Small intestine (tissue), 16 donors: ENCODE results near the gene LTC4S. TPM values are rescaled to one million over a fixed set of nuclear protein-coding genes. Genes with fewer than 3 reads are reported as not detected.
A peak's percentile ranks its signal among the peaks of the same experiment; 100 is the strongest.
"Not testable (repeated sequence)": the region's sequence is repeated elsewhere in the genome, so short reads cannot be mapped to it uniquely, and the experiment has no call there.

Experiments used
- DNase-seq, 2 donors: peaks; one replicate each; pipeline versions ENCODE4 v3.0.0 to v3.0.0-alpha.2; 2013
- FAIRE-seq: peaks from 2 replicates; lab custom pipeline; 2012; peaks lifted over from hg19 to GRCh38; lab: Jason Lieb, UNC
- H3K27ac ChIP-seq, 3 donors: one replicate each; pipeline ENCODE4 v1.5.1; 2013; ENCODE audit warnings: low read length in 2 of 3, mild to moderate bottlenecking in 2 of 3, control low read depth in 1 of 3, inconsistent platforms in 1 of 3, low read depth in 1 of 3, moderate library complexity in 1 of 3
- H3K27me3 ChIP-seq, 3 donors: one replicate each; pipeline ENCODE4 v1.6.1; 2013; ENCODE audit warnings: low read length in 3 of 3, inconsistent platforms in 1 of 3; ENCODE audit not compliant: control insufficient read depth in 3 of 3, insufficient read depth in 3 of 3
- H3K36me3 ChIP-seq, 3 donors: one replicate each; pipeline ENCODE4 v1.6.1; 2013; ENCODE audit warnings: low read length in 3 of 3, inconsistent platforms in 1 of 3, low read depth in 1 of 3, mild to moderate bottlenecking in 1 of 3, moderate library complexity in 1 of 3; ENCODE audit not compliant: control insufficient read depth in 3 of 3, insufficient read depth in 2 of 3
- H3K4me1 ChIP-seq, 3 donors: one replicate each; pipeline ENCODE4 v1.6.1; 2013; ENCODE audit warnings: low read length in 2 of 3, inconsistent platforms in 1 of 3, low read depth in 1 of 3, mild to moderate bottlenecking in 1 of 3, moderate library complexity in 1 of 3; ENCODE audit not compliant: control insufficient read depth in 3 of 3, insufficient read depth in 2 of 3
- H3K4me3 ChIP-seq, 3 donors: one replicate each; pipeline ENCODE4 v1.5.1; 2013; ENCODE audit warnings: low read length in 3 of 3, control low read depth in 1 of 3, inconsistent platforms in 1 of 3, low read depth in 1 of 3, mild to moderate bottlenecking in 1 of 3, moderate library complexity in 1 of 3
- H3K9me3 ChIP-seq, 2 donors: one replicate each; pipeline ENCODE4 v1.6.1; 2013; ENCODE audit warnings: low read depth in 1 of 2, low read length in 1 of 2; ENCODE audit not compliant: control insufficient read depth in 2 of 2, insufficient read depth in 1 of 2
- WGBS, 3 donors: extraction: QIAGEN DNeasy Blood & Tissue Kit; methylation state at CpG; one replicate each; pipeline ENCODE4 v1.1.7; 2013; 5-methylcytosine and 5-hydroxymethylcytosine counted together
- long read RNA-seq, 10 donors: transcript quantifications; one replicate each; lab custom pipeline, GENCODE V29; 2026
- polyA plus RNA-seq, 4 donors: library from polyadenylated mRNA; stranded (reverse) in 3 of 4; unstranded in 1 of 4; fragments of 200-250 nt in 3 of 4; fragments of 120-200 nt in 1 of 4; gene quantifications; one replicate each; pipeline versions ENCODE4 v1.2.1 to v1.2.3, GENCODE V29; 2013
- donor health status: healthy with polysubstance abuse.
- donor health status: control.
- donor health status: control.
- donor health status: Bipolar disorder and iron deficiency.
- donor health status: healthy.

The LTC4S gene
- polyA plus RNA-seq: 1 to 10 TPM in 3 of 4 donors, not detected in 1; 2.0 to 6.7 (median 5.4) TPM
- long read RNA-seq, donor 1, partial matches to known transcripts: 0 of 1 reads
- long read RNA-seq, donor 1, other reads (novel, unspliced or antisense): 0 of 1 reads
- long read RNA-seq, donor 2: 0 reads
- long read RNA-seq, donor 3, partial matches to known transcripts: 0 of 2 reads
- long read RNA-seq, donor 3, other reads (novel, unspliced or antisense): 0 of 2 reads
- long read RNA-seq, donor 4: 0 reads
- long read RNA-seq, donor 5: 0 reads
- long read RNA-seq, donor 6, partial matches to known transcripts: 0 of 1 reads
- long read RNA-seq, donor 6, other reads (novel, unspliced or antisense): 0 of 1 reads
- long read RNA-seq, donor 7, partial matches to known transcripts: 0 of 3 reads
- long read RNA-seq, donor 7, other reads (novel, unspliced or antisense): 0 of 3 reads
- long read RNA-seq, donor 8: 0 reads
- long read RNA-seq, donor 9, partial matches to known transcripts: 0 of 1 reads
- long read RNA-seq, donor 9, other reads (novel, unspliced or antisense): 0 of 1 reads
- long read RNA-seq, donor 10, partial matches to known transcripts: 0 of 6 reads
- long read RNA-seq, donor 10, other reads (novel, unspliced or antisense): 0 of 6 reads

- H3K9me3 ChIP-seq: peaks cover 0 to 4% of the 10 kb centered on the region in 2 donors
- no peak within 1 kb of the TSS for H3K4me3 ChIP-seq
- no peak for FAIRE-seq
- DNase-seq: no peak
- no peaks in the 10 kb centered on the region for H3K27me3 ChIP-seq
- H3K36me3 ChIP-seq: peaks cover 0 to 37% (median 5%) of the 10 kb centered on the region in 3 donors
- WGBS, 3 donors: 37 to 64% (median 49%) methylated on average over 18 to 19 of the region's 19 CpGs
- peak within 1 kb of the TSS in 1 of 3 donors; percentile 43 for H3K27ac ChIP-seq
- peaks cover 0 to 18% (median 5%) of the 10 kb centered on the region in 3 donors for H3K4me1 ChIP-seq
Observed at GRCh38 chr5:179793468-179794139, at the start of gene LTC4S. Gene LTC4S, plus strand, starts transcription at chr5:179793986. Its CDS starts 95 bp downstream, at chr5:179794081.

GRCh38 chr5:179744106-179744505, 49.7 kb upstream of the LTC4S start:
- not testable (repeated sequence) for H3K27me3 ChIP-seq, H3K4me3 ChIP-seq, H3K27ac ChIP-seq, H3K4me1 ChIP-seq, H3K9me3 ChIP-seq, FAIRE-seq, DNase-seq
- H3K36me3 ChIP-seq: peaks cover 0 to 11% (median 0%) of the 10 kb centered on the region in 3 donors
- WGBS, 3 donors: 90 to 96% (median 96%) methylated on average over 7 of the region's 7 CpGs

GRCh38 chr5:179746872-179747271, 46.9 kb upstream of the LTC4S start:
- Histone ChIP-seq H3K36me3 (peaks cover 0 to 12% (median 0%) of the 10 kb centered on the region in 3 donors), H3K27ac (no peak overlapping the region), H3K4me3 (no peak overlapping the region), H3K27me3 (no peaks in the 10 kb centered on the region), H3K9me3 (no peaks in the 10 kb centered on the region), H3K4me1 (no peaks in the 10 kb centered on the region)
- no peak for DNase-seq
- 94 to 98% (median 98%) methylated on average over 2 of the region's 2 CpGs for WGBS, 3 donors
- no peak for FAIRE-seq

- Histone ChIP-seq H3K9me3 (no peaks in the 10 kb centered on the region), H3K4me1 (no peaks in the 10 kb centered on the region), H3K36me3 (peaks cover 0 to 12% (median 0%) of the 10 kb centered on the region in 3 donors), H3K27ac (no peak overlapping the region), H3K4me3 (no peak overlapping the region), H3K27me3 (no peaks in the 10 kb centered on the region)
- WGBS, 3 donors: 84 to 92% (median 90%) methylated on average over 3 of the region's 3 CpGs
- DNase-seq (no peak), FAIRE-seq (no peak)
Observed at GRCh38 chr5:179747811-179748210, 46.0 kb upstream of the LTC4S start.

- Histone ChIP-seq H3K27ac (no peak overlapping the region), H3K36me3 (peaks cover 0 to 12% (median 0%) of the 10 kb centered on the region in 3 donors), H3K4me3 (no peak overlapping the region), H3K4me1 (peaks cover 4 to 7% (median 5%) of the 10 kb centered on the region in 3 donors), H3K27me3 (no peaks in the 10 kb centered on the region), H3K9me3 (no peaks in the 10 kb centered on the region)
- DNase-seq: no peak
- 91 to 97% (median 91%) methylated on average over 8 of the region's 8 CpGs for WGBS, 3 donors
- no peak for FAIRE-seq
Observed at GRCh38 chr5:179749857-179750508, 43.8 kb upstream of the LTC4S start.

GRCh38 chr5:179753971-179754370, 39.8 kb upstream of the LTC4S start:
- Histone ChIP-seq H3K36me3 (peaks cover 0 to 15% (median 0%) of the 10 kb centered on the region in 3 donors), H3K9me3 (no peaks in the 10 kb centered on the region), H3K4me3 (no peak overlapping the region), H3K4me1 (peaks cover 9 to 13% (median 10%) of the 10 kb centered on the region in 3 donors), H3K27me3 (no peaks in the 10 kb centered on the region), H3K27ac (no peak overlapping the region)
- DNase-seq: no peak
- 92 to 95% (median 94%) methylated on average over 5 of the region's 5 CpGs for WGBS, 3 donors
- FAIRE-seq: no peak

GRCh38 chr5:179755022-179755421, 38.8 kb upstream of the LTC4S start:
- Histone ChIP-seq H3K27me3 (no peaks in the 10 kb centered on the region), H3K4me3 (no peak overlapping the region), H3K4me1 (peaks cover 10 to 13% (median 11%) of the 10 kb centered on the region in 3 donors), H3K36me3 (peaks cover 0 to 14% (median 0%) of the 10 kb centered on the region in 3 donors), H3K27ac (no peak overlapping the region), H3K9me3 (no peaks in the 10 kb centered on the region)
- FAIRE-seq (no peak), DNase-seq (peak; percentile 55 to 56)
- 10 to 25% (median 19%) methylated on average over 2 of the region's 2 CpGs for WGBS, 3 donors

GRCh38 chr5:179758955-179759354, 34.8 kb upstream of the LTC4S start:
- no peaks in the 10 kb centered on the region for H3K27me3 ChIP-seq
- H3K4me1 ChIP-seq: peaks cover 15 to 22% (median 18%) of the 10 kb centered on the region in 3 donors
- no peaks in the 10 kb centered on the region for H3K9me3 ChIP-seq
- H3K27ac ChIP-seq: no peak overlapping the region
- 88 to 92% (median 88%) methylated on average over 8 of the region's 8 CpGs for WGBS, 3 donors
- H3K4me3 ChIP-seq: no peak overlapping the region
- FAIRE-seq (no peak), DNase-seq (no peak)
- peaks cover 0 to 6% (median 0%) of the 10 kb centered on the region in 3 donors for H3K36me3 ChIP-seq
